Measurements from ENCODE around the gene DHX34. TPM values are rescaled to one million over a fixed set of nuclear protein-coding genes. Genes with fewer than 3 reads are reported as not detected.
"Not testable (repeated sequence)": the region's sequence is repeated elsewhere in the genome, so short reads cannot be mapped to it uniquely, and the experiment has no call there.

DHX34 gene
- total RNA-seq, 1 experiment from 2014 or later = 29.7 TPM

DNA sequence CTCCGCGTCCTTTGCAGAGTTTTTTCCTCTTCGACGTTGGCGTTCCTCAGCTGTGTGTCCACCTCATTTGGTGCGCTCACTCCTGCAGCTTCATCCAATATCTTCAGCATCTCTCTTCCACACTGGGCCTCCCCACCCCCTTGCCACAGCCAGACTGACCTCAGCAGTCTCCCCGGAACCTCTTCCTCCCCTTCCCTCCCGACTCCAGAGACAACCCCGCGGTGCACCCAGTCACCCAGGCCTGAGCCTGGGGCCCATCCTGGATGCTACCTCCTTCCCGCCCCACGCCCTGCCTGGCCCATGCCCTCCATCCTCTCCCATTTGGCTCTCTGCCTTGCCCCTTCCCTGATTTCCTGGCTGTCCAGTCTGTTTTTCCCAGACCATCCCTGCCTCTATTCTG lies 25.2 kb upstream of the DHX34 start:
- no peak for DNase-seq (ENCODE audit: low read depth)

DNA sequence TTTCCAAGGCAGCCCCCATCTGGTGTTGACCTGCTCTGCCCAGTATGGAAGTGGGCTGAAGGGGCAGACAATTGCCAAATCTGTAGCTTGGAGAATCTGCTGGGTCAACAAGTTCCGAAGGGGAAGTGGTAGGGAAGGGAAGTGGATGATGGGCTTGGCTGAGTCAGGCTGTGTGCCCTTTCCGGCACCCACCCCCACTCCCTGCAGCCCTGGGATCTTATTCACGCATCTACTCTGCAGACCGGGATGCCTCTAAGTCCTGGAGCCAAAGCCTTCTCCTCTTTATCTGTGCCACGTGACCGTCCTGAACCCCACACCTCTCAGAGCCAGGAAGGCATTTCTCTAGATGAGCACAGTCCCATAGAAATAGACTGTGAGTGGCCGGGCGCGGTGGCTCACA lies 24.6 kb upstream of the DHX34 start:
- DNase-seq (ENCODE audit: low read depth) = peak; percentile 60

DNA sequence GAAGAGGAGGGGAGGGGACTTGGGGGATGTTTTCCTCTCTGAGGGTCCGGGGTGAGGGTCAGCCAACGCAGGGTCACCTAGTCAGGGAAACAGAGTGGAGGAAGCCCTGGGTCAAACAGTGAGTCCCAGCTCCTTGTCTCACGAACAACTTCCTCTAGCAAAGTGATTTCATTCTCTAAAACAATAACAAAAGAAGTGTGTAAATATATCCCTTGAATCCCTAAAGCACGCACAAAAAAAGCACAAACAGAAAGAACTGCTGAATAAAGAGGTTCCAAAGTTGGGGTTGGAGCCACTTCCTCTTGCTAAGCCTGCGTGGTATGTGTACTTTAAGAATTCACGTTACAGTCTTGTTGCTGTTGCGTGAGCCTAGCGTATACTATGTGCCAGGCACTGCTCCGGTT lies 18.6 kb upstream of the DHX34 start:
- DNase-seq (ENCODE audit: low read depth) = no peak

DNA sequence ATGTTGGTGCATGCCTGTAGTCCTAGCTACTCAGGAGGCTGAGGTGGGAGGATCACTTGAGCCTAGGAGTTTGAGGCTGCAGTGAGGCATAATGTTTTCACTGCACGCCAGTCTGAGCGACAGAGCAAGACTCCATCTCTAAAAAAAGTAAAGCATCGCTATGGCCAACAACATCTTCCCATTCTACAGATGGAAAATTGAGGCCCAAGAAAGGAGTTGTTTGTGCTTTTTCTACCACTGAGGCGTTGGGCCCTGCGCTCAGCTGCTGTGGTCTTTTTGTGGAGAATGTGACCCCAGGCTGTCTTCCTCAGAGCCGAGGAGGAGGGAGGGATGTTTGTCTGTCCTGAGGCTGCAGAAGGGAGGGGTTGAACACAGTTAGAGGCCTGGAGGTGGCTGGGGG lies 17.6 kb upstream of the DHX34 start:
- DNase-seq (ENCODE audit: low read depth) = no peak

DNA sequence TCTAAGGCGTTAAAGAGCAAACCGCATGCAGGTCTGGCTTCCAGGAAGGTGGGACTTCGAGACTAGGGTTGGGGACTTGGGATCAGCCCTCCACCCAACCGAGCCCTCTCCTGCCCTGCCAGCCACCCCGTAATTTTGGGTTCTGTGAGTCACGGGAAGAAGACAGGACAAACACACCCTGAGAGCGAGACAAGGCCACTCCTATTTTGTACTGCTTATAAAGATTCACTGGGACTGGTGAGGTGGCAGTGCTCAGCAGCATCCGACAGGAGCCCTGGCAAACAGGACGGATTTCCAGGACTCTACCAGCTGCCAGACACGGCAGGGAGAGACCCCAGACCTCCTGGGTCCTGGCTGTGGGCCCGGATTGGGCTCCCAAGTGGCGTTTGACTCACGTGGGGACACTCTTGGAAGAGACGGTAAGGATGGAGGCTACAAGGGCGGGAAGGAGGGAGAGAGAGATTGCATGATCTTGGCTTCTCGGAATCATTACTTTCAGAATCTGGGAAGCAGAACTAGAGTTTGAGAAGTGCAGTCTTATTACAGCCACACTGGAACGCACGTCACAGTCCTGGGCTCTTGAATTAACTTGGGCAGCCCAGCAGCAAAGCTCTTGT lies 17.1 kb upstream of the DHX34 start, which contains the start of gene C5AR2:
TSS of gene C5AR2 (plus strand) at position 245 of the 617 bp plus-strand sequence. CDS start 8,625 bp downstream, outside the sequence.
- DNase-seq (ENCODE audit: low read depth) = peak; percentile 38

DNA sequence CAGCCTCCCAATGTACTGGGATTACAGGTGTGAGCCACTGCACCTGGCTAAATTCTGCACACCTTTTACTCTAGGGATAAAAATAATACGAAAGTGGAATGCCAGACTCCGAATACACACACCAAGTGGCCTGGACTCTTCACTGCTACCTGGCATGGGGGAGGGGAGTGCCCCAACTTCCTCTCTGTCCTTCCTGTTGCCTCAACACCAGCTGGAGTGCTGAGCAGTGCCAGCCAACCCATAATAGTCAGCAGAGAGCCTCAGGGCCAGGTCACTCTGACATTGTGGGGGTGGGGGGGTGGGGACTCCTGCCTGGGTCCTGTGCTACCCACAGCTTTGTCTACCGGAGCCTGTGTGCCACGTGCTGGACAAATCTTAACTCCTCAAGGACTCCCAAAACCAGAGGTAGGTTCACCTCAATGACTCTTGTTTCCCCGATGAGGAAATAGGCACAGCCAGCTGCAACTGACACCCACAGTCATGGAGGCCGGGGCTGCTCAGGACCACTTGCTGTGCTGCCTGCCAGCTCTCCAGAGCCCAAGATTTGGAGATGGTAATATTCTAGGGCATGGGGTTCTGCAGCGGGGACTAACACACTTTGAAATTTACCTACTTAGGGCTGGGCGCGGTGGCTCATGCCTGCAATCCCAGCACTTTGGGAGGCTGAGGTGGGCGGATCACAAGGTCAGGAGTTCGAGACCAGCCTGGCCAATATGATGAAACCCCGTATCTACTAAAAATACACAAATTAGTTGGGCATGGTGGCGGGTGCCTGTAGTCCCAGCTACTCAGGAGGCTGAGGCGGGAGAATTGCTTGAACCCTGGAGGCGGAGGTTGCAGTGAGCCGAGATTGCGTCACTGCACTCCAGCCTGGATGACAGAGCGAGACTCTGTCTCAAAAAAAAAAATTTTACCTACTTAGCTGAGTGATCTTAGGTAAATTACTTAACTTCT lies 12.1 kb upstream of the DHX34 start:
- peak; percentile 26 for DNase-seq (ENCODE audit: low read depth)

DNA sequence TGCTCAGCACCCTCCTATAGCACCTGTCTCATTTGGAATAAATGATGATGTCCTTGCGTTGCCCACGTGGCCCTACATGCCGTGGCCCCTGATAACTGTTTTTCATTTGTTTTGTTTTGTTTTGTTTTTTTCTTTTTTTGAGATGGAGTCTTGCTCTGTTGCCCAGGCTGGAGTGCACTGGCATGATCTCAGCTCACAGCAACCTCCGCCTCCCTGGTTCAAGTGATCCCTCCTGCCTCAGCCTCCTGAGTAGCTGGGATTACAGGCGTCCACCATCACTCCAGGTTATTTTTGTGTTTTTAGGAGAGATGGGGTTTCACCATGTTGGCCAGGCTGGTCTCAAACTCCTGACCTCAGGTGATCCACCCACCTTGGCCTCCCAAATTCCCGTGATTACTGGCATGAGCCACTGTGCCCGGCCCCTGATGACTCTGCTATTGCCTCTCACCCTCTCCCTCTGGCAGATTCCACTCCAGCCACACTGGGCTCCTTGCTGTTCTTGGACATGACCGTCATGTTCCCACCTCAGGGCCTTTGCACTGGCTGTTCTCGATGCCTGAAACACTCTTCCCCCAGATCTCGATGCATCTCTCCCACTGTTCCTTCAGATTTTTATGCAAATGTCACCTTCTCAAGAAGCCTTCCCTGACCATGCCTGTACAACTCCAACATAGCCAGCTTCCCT lies 9.8 kb upstream of the DHX34 start:
- no peak for DNase-seq (ENCODE audit: low read depth)

DNA sequence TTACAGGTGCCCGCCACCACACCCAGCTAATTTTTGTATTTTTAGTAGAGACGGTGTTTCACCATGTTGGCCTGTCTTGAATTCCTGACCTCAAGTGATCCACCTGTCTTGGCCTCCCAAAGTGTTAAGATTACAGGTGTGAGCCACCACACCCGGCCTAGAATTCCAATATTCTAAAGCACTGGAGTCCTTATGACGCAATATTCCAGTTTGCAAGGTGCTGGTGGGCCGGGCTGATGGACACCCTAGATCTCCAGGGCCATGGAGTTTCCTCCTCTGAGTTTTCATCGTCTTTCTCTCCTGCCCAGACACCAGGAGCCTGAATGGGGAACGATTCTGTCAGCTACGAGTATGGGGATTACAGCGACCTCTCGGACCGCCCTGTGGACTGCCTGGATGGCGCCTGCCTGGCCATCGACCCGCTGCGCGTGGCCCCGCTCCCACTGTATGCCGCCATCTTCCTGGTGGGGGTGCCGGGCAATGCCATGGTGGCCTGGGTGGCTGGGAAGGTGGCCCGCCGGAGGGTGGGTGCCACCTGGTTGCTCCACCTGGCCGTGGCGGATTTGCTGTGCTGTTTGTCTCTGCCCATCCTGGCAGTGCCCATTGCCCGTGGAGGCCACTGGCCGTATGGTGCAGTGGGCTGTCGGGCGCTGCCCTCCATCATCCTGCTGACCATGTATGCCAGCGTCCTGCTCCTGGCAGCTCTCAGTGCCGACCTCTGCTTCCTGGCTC lies 8.5 kb upstream of the DHX34 start:
- DNase-seq (ENCODE audit: low read depth) = no peak

DNA sequence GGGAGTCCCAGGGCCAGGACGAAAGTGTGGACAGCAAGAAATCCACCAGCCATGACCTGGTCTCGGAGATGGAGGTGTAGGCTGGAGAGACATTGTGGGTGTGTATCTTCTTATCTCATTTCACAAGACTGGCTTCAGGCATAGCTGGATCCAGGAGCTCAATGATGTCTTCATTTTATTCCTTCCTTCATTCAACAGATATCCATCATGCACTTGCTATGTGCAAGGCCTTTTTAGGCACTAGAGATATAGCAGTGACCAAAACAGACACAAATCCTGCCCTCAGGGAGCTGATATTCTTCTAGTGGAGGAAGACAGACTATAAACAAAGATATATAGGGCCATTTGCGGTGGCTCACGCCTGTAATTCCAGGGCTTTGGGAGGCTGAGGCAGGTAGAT lies 7.4 kb upstream of the DHX34 start:
- no peak for DNase-seq (ENCODE audit: low read depth)

DNA sequence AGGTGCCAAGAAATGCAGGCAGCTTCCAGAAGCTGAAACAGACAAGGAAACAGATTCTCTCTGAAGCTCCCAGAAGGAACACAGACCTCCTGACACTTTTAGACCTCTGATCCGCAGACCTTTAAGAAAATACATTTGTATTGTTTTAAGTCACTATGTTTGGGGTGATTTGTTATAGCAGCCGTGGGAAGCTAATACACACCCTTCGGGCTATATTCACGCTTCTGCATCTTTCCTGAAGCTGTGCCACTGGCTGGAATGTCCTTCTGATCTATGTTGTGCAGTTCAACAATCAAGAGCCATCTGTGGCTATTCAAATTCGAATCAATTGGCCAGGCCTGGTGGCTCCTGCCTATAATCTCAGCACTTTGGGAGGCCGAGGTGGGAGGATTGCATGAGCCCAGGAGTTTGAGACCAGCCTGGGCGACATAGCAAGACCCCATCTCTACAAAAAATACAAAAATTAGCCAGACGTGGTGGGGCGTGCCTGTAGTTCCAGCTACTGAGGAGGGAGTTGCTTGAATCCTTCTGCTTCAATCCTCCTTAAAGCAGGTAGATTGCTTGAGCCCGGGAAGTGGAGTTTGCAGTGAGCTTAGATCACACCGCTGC lies 5.8 kb upstream of the DHX34 start:
- DNase-seq (ENCODE audit: low read depth) = no peak

DNA sequence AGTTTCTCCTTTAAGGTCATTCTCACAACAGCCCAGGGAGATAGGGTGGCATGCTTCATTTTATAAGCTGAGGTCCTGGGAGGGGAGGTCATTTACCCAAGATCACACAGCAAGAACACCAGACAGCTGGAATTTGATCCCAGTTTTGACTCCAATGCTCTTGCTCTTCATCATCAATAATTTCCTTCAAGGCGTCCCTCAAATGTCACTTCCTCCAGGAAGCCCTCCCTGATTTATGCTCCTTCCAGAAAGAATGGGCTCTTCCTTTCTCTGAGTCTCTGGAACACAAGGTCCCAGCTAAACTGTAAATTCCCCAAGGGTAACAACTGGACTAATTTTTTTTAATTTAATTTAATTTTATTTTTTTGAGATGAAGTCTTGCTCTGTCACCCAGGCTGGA lies 4.7 kb upstream of the DHX34 start:
- DNase-seq (ENCODE audit: low read depth) = no peak

DNA sequence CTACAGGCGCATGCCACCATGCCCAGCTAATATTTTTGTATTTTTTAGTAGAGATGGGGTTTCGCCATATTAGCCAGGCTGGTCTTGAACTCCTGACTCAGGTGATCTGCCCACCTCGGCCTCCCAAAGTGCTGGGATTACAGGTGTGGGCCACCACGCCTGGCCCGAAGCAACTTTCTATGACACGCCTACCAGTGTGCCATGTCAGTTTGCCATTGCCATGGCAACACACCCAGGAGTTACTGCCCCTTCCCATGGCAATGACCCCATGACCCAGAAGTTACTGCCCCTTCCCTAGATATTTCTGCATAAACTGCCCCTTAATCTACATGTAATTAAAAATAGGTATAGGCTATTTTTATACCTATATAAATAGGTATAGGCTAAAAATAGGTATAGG lies 3.1 kb upstream of the DHX34 start:
- not testable (repeated sequence) for DNase-seq (ENCODE audit: low read depth)

DNA sequence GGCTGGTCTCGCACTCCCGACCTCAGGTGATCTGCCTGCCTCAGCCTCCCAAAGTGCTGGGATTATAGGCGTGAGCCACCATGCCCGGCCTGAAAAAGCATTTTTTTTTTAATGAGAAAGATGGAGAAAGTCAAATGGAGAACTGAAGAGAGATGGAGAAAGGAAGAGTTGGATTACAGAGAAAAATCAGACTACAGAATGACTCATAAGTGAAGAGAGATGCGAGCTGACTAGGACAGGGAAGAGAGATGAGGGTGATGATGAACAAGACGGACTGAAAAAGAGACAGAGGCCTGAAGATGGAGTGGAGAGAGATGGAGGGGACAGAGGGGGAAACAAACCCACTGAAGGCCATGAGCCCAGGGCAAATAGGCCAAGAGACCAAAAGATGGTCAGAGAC lies 1.5 kb downstream of the DHX34 start:
- no peak for DNase-seq (ENCODE audit: low read depth)

DNA sequence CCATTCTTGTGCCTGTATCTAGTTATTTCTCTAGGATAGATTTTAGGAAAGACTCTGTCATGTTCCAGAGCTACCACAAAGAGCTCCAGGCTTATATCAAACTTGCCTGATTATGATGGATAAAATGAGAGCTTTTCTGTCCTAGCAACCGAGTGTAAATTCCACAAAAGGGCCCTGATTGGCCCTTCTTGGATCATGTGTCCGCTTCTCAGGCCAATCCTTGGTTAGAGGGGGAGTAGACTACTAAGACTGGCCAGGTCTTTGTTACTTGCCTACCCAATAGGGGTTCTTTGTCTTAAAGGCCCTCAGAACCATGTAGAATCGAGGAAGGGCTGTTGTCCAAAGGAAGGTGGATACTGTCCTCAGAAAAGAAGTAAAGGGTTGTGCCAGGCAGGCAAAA lies 2.4 kb downstream of the DHX34 start:
- no peak for DNase-seq (ENCODE audit: low read depth)

DNA sequence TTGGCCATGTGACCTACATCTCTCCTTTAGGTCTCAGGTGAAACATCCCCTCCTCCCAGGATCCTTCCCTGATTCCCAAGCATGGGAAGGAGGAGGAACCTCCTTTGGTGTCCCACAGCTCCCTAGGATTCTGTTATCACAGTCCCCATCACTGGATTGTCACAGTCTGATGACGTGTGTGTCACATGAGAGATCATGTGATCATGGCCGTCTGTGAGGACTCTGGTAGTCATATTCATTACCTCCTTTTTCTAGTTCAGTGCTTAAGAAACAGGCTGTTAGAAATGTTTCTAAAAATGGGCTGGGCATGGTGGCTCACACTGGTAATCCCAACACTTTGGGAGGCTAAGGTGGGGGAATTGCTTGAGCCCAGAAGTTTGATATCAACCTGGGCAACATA lies 3.0 kb downstream of the DHX34 start:
- no peak for DNase-seq (ENCODE audit: low read depth)

DNA sequence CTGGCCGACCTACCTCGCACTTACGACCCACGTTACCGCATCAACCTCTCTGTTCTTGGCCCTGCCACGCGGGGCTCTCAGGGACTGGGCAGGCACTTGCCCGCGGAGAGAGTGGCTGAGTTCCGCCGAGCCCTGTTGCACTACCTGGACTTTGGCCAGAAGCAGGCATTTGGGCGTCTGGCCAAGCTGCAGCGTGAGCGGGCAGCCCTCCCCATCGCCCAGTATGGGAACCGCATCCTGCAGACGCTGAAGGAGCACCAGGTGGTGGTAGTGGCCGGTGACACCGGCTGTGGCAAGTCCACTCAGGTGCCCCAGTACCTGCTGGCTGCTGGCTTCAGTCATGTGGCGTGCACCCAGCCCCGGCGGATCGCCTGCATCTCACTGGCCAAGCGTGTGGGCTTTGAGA lies 4.2 kb downstream of the DHX34 start:
- no peak for DNase-seq (ENCODE audit: low read depth)

DNA sequence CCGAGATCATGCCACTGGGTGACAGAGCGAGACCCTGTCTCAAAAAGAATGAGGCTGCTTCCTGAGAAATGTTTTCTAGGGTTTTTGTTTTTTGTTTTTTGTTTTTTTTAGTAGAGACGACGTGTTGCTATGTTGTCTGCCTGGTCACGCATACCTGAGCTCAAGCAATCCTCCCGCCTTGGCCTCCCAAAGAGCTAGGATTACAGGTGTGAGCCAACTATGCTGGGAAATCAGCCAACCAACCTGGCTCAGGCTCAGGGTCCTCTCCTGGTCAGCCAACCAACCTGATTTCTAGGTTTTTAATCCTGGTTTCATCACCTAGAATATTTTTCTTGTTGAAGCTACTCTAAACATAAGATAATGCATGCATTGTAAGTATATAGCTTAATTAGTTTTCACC lies 7.8 kb downstream of the DHX34 start:
- DNase-seq (ENCODE audit: low read depth) = no peak

DNA sequence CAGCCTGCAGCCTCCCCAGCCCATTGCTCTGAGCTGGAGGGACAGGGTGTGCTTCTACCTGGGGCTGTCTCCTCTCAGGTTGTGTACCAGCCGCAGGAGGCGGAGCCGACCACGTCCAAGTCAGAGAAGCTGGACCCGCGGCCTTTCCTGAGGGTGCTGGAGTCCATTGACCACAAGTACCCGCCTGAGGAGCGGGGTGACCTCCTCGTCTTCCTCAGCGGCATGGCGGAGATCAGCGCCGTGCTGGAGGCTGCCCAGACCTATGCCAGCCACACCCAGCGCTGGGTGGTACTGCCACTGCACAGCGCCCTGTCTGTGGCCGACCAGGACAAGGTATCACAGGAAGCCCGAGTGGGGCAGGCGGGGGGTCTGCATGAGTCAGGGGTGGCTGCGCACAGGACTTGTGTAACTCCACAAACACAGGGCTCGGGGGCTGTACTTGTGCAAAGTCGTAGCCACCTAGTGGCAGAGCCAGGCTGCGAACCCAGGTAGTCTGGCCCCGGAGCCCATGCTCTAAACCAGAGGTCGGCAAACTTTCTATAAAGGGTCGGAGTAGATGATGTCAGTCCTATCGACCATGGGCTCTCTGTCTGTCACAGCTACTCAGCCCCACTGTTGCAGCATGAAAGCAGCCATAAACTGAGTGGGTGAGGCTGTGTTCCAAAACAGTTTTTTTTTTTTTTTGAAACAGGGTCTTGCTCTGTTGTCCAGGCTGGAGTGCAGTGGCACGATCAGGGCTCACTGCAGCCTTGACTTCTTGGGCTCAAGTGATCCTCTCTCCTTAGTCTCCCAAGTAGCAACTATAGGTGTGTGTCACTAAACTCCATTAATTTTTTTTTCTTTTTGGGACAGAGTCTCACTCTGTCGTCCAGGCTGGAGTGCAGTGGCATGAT lies 8.9 kb downstream of the DHX34 start:
- DNase-seq (ENCODE audit: low read depth) = no peak

DNA sequence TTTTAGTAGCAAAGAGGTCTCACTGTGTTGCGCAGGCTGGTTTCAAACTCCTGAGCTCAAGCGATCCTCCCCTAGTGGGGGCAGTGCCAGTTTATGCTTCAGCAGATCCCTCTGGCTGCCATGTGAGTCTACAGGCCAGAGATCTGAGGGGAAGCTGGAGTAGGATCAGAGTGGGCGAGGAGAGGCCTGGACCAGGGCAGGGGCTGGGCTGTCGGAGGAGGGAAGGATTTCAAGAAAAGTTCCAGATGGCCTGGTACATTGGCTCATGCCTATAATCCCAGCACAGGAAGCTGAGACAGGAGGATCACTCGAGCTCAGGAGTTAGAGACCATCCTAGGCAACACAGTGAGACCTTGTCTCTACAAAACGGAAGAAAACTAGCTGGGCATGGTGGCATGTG lies 9.8 kb downstream of the DHX34 start:
- DNase-seq (ENCODE audit: low read depth) = no peak

DNA sequence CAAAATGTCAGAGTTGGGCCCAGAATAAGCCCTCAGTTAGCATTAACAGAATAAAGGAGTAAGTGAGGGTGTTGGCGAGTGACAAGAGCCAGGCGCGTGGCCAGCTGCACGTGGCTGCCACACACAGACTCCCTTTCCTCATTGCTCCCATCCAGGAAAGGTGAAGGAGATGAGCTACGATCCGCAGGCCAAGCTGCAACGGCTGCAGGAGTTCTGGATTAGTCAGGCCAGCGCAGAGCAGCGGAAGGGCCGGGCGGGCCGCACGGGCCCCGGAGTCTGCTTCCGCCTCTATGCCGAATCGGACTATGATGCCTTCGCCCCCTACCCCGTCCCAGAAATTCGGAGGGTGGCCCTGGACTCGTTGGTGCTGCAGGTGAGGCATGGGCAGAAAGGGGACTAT lies 13.2 kb downstream of the DHX34 start:
- no peak for DNase-seq (ENCODE audit: low read depth)

Measured in Daoy (cell line).